H1 (cell line): ENCODE measurements around the gene RBMS1. TPM values are rescaled to one million over a fixed set of nuclear protein-coding genes. Genes with fewer than 3 reads are reported as not detected.

Experiments
- CTCF ChIA-PET: fragments of 300-600 bp; sonication (Branson Sonifier 250); formaldehyde crosslinking; loops from one replicate; lab custom pipeline; 2021; ENCODE audit not compliant: partially characterized antibody; lab: Charles Lee
- POLR2A ChIA-PET: fragments of 300-600 bp; sonication (Branson Sonifier 250); formaldehyde crosslinking; loops from one replicate; lab custom pipeline; 2021; ENCODE audit warnings: inconsistent platforms; ENCODE audit not compliant: partially characterized antibody; lab: Charles Lee
- DNase-seq, 2 experiments: peaks; one replicate each; pipeline versions ENCODE4 v3.0.0 to v3.0.0-alpha.2; 2010 to 2022; ENCODE audit warnings: low spot score in 2 of 2, low read depth in 1 of 2, mixed read lengths in 1 of 2
- FAIRE-seq: peaks from 2 replicates; lab custom pipeline; 2011; peaks lifted over from hg19 to GRCh38; lab: Jason Lieb, UNC
- H2AFZ ChIP-seq: 2 replicates; pipeline ENCODE4 v1.8.1; 2012; ENCODE audit warnings: low read length, inconsistent platforms
- H2AK5ac ChIP-seq: 2 replicates; pipeline ENCODE4 v1.6.1; 2013; ENCODE audit warnings: low read depth, low read length
- H2BK120ac ChIP-seq: replicated peaks from 2 replicates; pipeline ENCODE3; 2013; ENCODE audit warnings: low read depth, low read length, inconsistent platforms
- H2BK12ac ChIP-seq: 2 replicates; pipeline ENCODE4 v1.6.1; 2013; ENCODE audit warnings: low read depth, low read length
- H2BK15ac ChIP-seq: 2 replicates; pipeline ENCODE4 v1.6.1; 2013; ENCODE audit warnings: low read length
- H2BK20ac ChIP-seq: 2 replicates; pipeline ENCODE4 v1.6.1; 2013; ENCODE audit warnings: low read length
- H2BK5ac ChIP-seq: 2 replicates; pipeline ENCODE4 v1.6.1; 2013; ENCODE audit warnings: low read depth, low read length
- H3K14ac ChIP-seq: 2 replicates; pipeline ENCODE4 v1.6.1; 2013; ENCODE audit warnings: inconsistent platforms; ENCODE audit not compliant: insufficient read length
- H3K18ac ChIP-seq: 2 replicates; pipeline ENCODE4 v1.6.1; 2013; ENCODE audit warnings: low read length; ENCODE audit errors: extremely low read depth
- H3K23ac ChIP-seq: 2 replicates; pipeline ENCODE4 v1.6.1; 2013; ENCODE audit warnings: inconsistent platforms; ENCODE audit not compliant: insufficient read length
- H3K23me2 ChIP-seq: 2 replicates; pipeline ENCODE4 v1.6.1; 2013; ENCODE audit warnings: low read depth, low read length
- H3K27ac ChIP-seq: 2 replicates; pipeline ENCODE4 v1.6.1; 2011; ENCODE audit warnings: low read depth, low read length, inconsistent platforms
- H3K27me3 ChIP-seq, 4 experiments: replicated peaks in 1 of 4; 1 replicate in 1 of 4; 2 replicates in 3 of 4; pipeline versions ENCODE4 v1.6.1 to v1.8.1; 2011 to 2013; ENCODE audit warnings: low read length in 3 of 4, mild to moderate bottlenecking in 3 of 4, inconsistent platforms in 2 of 4, mixed read lengths in 2 of 4, moderate library complexity in 1 of 4; ENCODE audit not compliant: control insufficient read depth in 3 of 4, insufficient read depth in 3 of 4; ENCODE audit errors: extremely low read depth in 1 of 4
- H3K36me3 ChIP-seq, 4 experiments: 2 replicates each; pipeline versions ENCODE4 v1.6.1 to v1.8.1; 2011 to 2013; ENCODE audit warnings: mild to moderate bottlenecking in 4 of 4, low read length in 3 of 4, moderate library complexity in 2 of 4, control low read depth in 1 of 4, inconsistent platforms in 1 of 4; ENCODE audit not compliant: insufficient read depth in 4 of 4, control insufficient read depth in 2 of 4
- H3K4ac ChIP-seq: replicated peaks from 2 replicates; pipeline ENCODE3; 2013; ENCODE audit warnings: low read length, low read depth, mixed read lengths, inconsistent platforms; ENCODE audit not compliant: insufficient read length
- H3K4me1 ChIP-seq, 4 experiments: replicated peaks in 1 of 4; 1 replicate in 1 of 4; 2 replicates in 3 of 4; pipeline versions ENCODE4 v1.6.1 to v1.8.1; 2011 to 2013; ENCODE audit warnings: low read length in 3 of 4, inconsistent platforms in 2 of 4, mixed read lengths in 1 of 4; ENCODE audit not compliant: insufficient read depth in 4 of 4, control insufficient read depth in 3 of 4
- H3K4me2 ChIP-seq, 2 experiments: 2 replicates each; pipeline versions ENCODE4 v1.6.1 to v1.8.1; 2011 to 2013; ENCODE audit warnings: low read depth in 2 of 2, low read length in 2 of 2, control low read depth in 1 of 2, inconsistent platforms in 1 of 2, mild to moderate bottlenecking in 1 of 2; ENCODE audit not compliant: insufficient read depth in 1 of 2
- H3K4me3 ChIP-seq, 4 experiments: fragments of 200-600, 300-600 bp in 1 of 4; sonication (generic), shearing (Covaris generic), sonication (Bioruptor Twin) in 1 of 4; 2 replicates each; pipeline versions ENCODE4 v1.5.1 to v1.8.1; 2011 to 2016; ENCODE audit warnings: low read length in 4 of 4, low read depth in 3 of 4, control low read depth in 2 of 4, inconsistent platforms in 2 of 4, mild to moderate bottlenecking in 2 of 4, mixed read lengths in 1 of 4, moderate library complexity in 1 of 4; ENCODE audit not compliant: insufficient read depth in 2 of 4; ENCODE audit errors: extremely low read depth in 1 of 4
- H3K56ac ChIP-seq: replicated peaks from 2 replicates; pipeline ENCODE3; 2013; ENCODE audit warnings: low read depth, mild to moderate bottlenecking, mixed read lengths, low read length, inconsistent platforms; ENCODE audit not compliant: insufficient read length
- H3K79me1 ChIP-seq: 2 replicates; pipeline ENCODE4 v1.6.1; 2013; ENCODE audit warnings: low read depth, low read length, control low read depth
- H3K79me2 ChIP-seq, 2 experiments: 2 replicates each; pipeline versions ENCODE4 v1.6.1 to v1.8.1; 2012 to 2013; ENCODE audit warnings: low read length in 2 of 2, mild to moderate bottlenecking in 2 of 2, inconsistent platforms in 1 of 2; ENCODE audit not compliant: insufficient read depth in 2 of 2, control insufficient read depth in 1 of 2
- H3K9ac ChIP-seq, 4 experiments: replicated peaks in 1 of 4; 1 replicate in 1 of 4; 2 replicates in 3 of 4; pipeline versions ENCODE4 v1.6.1 to v1.8.1; 2011 to 2013; ENCODE audit warnings: low read depth in 3 of 4, low read length in 3 of 4, control low read depth in 2 of 4, mild to moderate bottlenecking in 2 of 4, moderate library complexity in 2 of 4, inconsistent platforms in 1 of 4; ENCODE audit errors: extremely low read depth in 1 of 4
- H3K9me3 ChIP-seq, 2 experiments: 2 replicates each; pipeline versions ENCODE4 v1.6.1 to v1.8.1; 2012 to 2013; ENCODE audit warnings: mild to moderate bottlenecking in 2 of 2, moderate library complexity in 2 of 2, control low read depth in 1 of 2, inconsistent platforms in 1 of 2, low read depth in 1 of 2, low read length in 1 of 2, mixed read lengths in 1 of 2; ENCODE audit not compliant: insufficient read depth in 2 of 2
- H4K20me1 ChIP-seq, 2 experiments: replicated peaks in 1 of 2; 2 replicates each; pipeline versions ENCODE3 to v1.8.1; 2011 to 2013; ENCODE audit warnings: inconsistent platforms in 2 of 2, low read length in 2 of 2, mild to moderate bottlenecking in 1 of 2; ENCODE audit not compliant: insufficient read depth in 2 of 2, control insufficient read depth in 1 of 2
- H4K5ac ChIP-seq: 2 replicates; pipeline ENCODE4 v1.6.1; 2013; ENCODE audit warnings: low read length, low read depth, mixed read lengths, inconsistent platforms; ENCODE audit not compliant: insufficient read length
- H4K8ac ChIP-seq: 2 replicates; pipeline ENCODE4 v1.8.0; 2013; ENCODE audit warnings: mild to moderate bottlenecking, moderate library complexity, low read length, inconsistent platforms; ENCODE audit not compliant: insufficient read depth; ENCODE audit errors: extremely low read depth
- H4K91ac ChIP-seq: replicated peaks from 2 replicates; pipeline ENCODE3; 2013; ENCODE audit warnings: low read length, mixed read lengths, inconsistent platforms; ENCODE audit not compliant: insufficient read length
- BRCA1 ChIP-seq: IDR thresholded peaks from 2 replicates; pipeline ENCODE4 v1.6.1; 2012; ENCODE audit warnings: low read depth, low read length, improper control_type of control experiment
- CTCF ChIP-seq, 3 experiments: IDR thresholded peaks; 1 replicate in 2 of 3; 2 replicates in 1 of 3; pipeline versions ENCODE4 v1.5.1 to v1.6.1; 2011; ENCODE audit warnings: low read length in 3 of 3, mild to moderate bottlenecking in 3 of 3, inconsistent platforms in 2 of 3, low read depth in 1 of 3, moderate library complexity in 1 of 3; ENCODE audit not compliant: insufficient read depth in 1 of 3; ENCODE audit errors: control extremely low read depth in 1 of 3
- E2F6 ChIP-seq: IDR thresholded peaks from 2 replicates; pipeline ENCODE4 v1.6.1; 2012; ENCODE audit warnings: inconsistent platforms
- EZH2 ChIP-seq: fragments of 200-600 bp; sonication (generic); IDR thresholded peaks from 2 replicates; pipeline ENCODE4 v1.7.1; 2012; ENCODE audit warnings: low read depth, mild to moderate bottlenecking, moderate library complexity, low read length, inconsistent platforms; ENCODE audit not compliant: severe bottlenecking
- PHF8 ChIP-seq: fragments of 200-600 bp; sonication (generic); conservative IDR thresholded peaks from 2 replicates; pipeline ENCODE4 v1.7.1; 2012; ENCODE audit warnings: low read depth, mild to moderate bottlenecking, inconsistent platforms, low read length, moderate library complexity
- RXRA ChIP-seq: IDR thresholded peaks from 2 replicates; pipeline ENCODE4 v1.6.1; 2011; ENCODE audit warnings: low read depth, mild to moderate bottlenecking, low read length, moderate library complexity; ENCODE audit not compliant: insufficient read depth
- SRF ChIP-seq: IDR thresholded peaks from 2 replicates; pipeline ENCODE4 v1.6.1; 2011; ENCODE audit warnings: mild to moderate bottlenecking, low read depth, low read length, moderate library complexity
- TEAD4 ChIP-seq: IDR thresholded peaks from 2 replicates; pipeline ENCODE4 v1.6.1; 2012; ENCODE audit warnings: low read depth, low read length, inconsistent platforms, mixed read lengths
- WGBS, 2 experiments: shearing (Covaris generic) in 1 of 2; methylation state at CpG; one replicate each; pipeline versions ENCODE4 v1.1.6 to v1.1.7; 2013 to 2015; ENCODE audit warnings: low lambda C conversion rate in 2 of 2, mixed read lengths in 2 of 2, inconsistent platforms in 1 of 2, low coverage in 1 of 2, missing lambda C conversion rate in 1 of 2; ENCODE audit not compliant: insufficient replicate concordance in 2 of 2, insufficient coverage in 1 of 2, insufficient read length in 1 of 2; ENCODE audit errors: extremely low coverage in 1 of 2, missing lambda C conversion rate in 1 of 2; 5-methylcytosine and 5-hydroxymethylcytosine counted together
- polyA plus RNA-seq, 7 experiments: library from polyadenylated mRNA; depleted of rRNA in 3 of 7; stranded (reverse) in 5 of 7; unstranded in 2 of 7; fragments of >200 nt in 5 of 7; fragments of 200-250 nt in 2 of 7; gene quantifications; 1 replicate in 5 of 7; 2 replicates in 1 of 7; 4 replicates in 1 of 7; pipeline versions ENCODE4 v1.2.1 to v1.2.3, GENCODE V29; 2011 to 2013; ENCODE audit warnings: missing spikeins in 2 of 7, mixed read lengths in 2 of 7
- total RNA-seq: library from RNA; stranded (reverse); fragmentation: NEBNext Ultra II Directional; extraction: Animal tissue kit (Norgen Biotek cat#: 25700); gene quantifications from 2 replicates; pipeline ENCODE4 v1.2.1, GENCODE V29; 2021

The RBMS1 gene
- total and polyA plus RNA-seq, 2 of the 8 experiments (the other 6 are each of a cell fraction or from before 2014, with no cell fraction given), result 53.7 to 60.0 TPM

- Histone ChIP-seq H4K5ac (no peak overlapping the region), H3K4me2 (no peak overlapping the region), H3K9ac (no peak overlapping the region), H3K18ac (no peak overlapping the region), H3K36me3 (no peaks in the 10 kb centered on the region), H4K91ac (no peak overlapping the region), H2BK20ac (no peak overlapping the region), H3K23ac (no peak overlapping the region), H3K56ac (no peak overlapping the region), H2BK120ac (no peak overlapping the region), H3K14ac (no peak overlapping the region), H2BK15ac (no peak overlapping the region), H3K4me1 (no peaks in the 10 kb centered on the region; a peak in 1 of 7 replicates), H4K20me1 (no peaks in the 10 kb centered on the region), H2AFZ (no peak overlapping the region), H4K8ac (no peak overlapping the region), H3K4me3 (no peak overlapping the region), H3K27me3 (no peaks in the 10 kb centered on the region), H3K23me2 (no peaks in the 10 kb centered on the region), H3K27ac (no peak overlapping the region), H3K79me2 (no peaks in the 10 kb centered on the region), H2BK12ac (no peak overlapping the region), H3K9me3 (no peaks in the 10 kb centered on the region), H2BK5ac (no peak overlapping the region), H3K79me1 (no peaks in the 10 kb centered on the region), H3K4ac (no peak overlapping the region), H2AK5ac (no peak overlapping the region)
- no peak for FAIRE-seq
- POLR2A ChIA-PET, result no interaction called here
- no peak for DNase-seq
- CTCF ChIA-PET, result interaction anchor here (0.9 to 5.3 kb wide), 6 partner anchors 14 to 116 kb away, joined by 3 to 23 read pairs (median 5); no protein-coding TSS in a partner anchor
- TF ChIP-seq CTCF (IDR thresholded peaks at IDR 0.05; ENCODE audit: control extremely low read depth in 1 of 3, insufficient read depth in 1 of 3, low read depth in 1 of 3, low read length in 3 of 3), result no peak
- no peak for TF ChIP-seq PHF8
- TF ChIP-seq TEAD4, result peak; percentile 68
- TF ChIP-seq E2F6, result no peak
- TF ChIP-seq RXRA, result no peak
- TF ChIP-seq BRCA1, result no peak
- TF ChIP-seq EZH2, result no peak
- TF ChIP-seq SRF, result no peak
- WGBS, 2 experiments, result 86% methylated on average over 5 of the region's 5 CpGs; no CpG with 5 or more reads in 1 of the 2 experiments
Observed at GRCh38 chr2:160226367-160226766, 267.2 kb downstream of the RBMS1 start.
